GM19452 (cell line): ENCODE measurements around the gene DXO.
"Not testable (repeated sequence)": the region's sequence is repeated elsewhere in the genome, so short reads cannot be mapped to it uniquely, and the experiment has no call there.

Source experiments
- ATAC-seq: cut with Tn5 transposase; IDR thresholded peaks from one replicate; pipeline ENCODE4 v1.9.1; 2021; ENCODE audit not compliant: unreplicated experiment

DXO gene

DNA sequence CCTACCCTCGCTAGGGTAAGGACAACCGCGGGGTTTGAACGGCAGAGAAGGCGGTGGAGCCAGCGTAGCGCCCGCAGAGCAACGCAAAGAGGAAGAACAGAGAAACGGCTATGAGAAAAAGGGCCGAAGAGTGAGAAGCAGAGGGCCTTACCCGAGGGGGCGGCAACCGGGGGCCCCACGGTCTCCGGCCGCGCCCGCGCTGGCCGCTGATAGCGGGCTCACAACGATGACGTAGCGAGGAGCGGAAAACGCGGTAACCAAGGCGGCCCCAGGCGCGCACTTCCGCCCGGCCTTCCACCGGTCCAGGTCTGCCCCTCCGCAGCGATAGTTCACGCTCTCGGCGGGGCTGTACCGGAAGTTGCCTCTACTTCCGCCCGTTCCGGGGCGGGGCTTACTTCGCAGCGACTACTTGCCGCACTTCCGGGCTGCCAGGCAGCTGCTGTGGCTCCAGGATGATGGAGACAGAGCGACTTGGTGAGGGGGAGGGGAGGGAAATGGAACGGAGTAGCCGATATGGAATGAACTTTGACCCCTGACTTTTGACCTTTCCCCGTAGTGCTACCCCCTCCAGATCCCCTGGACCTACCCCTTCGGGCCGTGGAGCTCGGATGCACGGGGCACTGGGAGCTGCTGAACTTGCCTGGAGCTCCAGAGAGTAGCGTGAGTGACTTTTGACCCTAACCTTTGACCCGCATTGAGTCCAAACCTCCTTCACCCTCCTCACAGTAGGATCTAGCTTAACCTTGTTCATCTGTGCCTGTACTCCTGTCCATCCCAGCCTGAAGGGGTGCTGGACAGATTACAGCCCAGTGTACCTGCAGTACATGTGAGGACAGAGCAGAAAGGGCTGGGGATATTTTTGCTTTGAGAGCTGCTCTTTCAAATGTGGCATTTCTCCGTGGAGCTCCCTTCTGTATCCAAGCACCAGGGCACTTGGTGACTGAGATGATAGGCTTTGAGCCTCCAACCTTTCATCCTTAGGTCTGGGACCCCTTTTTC, 12.9 kb downstream of the DXO start, which contains the start of the genes NELFE and SKIC2:
TSS of gene NELFE (minus strand) at position 231 of the 999 bp plus-strand sequence. CDS start 525 bp downstream, outside the sequence.
TSS of gene SKIC2 (plus strand) at position 435 of the 999 bp plus-strand sequence. CDS start at position 453, 18 bp downstream.
- ATAC-seq = peak; percentile 99

DNA sequence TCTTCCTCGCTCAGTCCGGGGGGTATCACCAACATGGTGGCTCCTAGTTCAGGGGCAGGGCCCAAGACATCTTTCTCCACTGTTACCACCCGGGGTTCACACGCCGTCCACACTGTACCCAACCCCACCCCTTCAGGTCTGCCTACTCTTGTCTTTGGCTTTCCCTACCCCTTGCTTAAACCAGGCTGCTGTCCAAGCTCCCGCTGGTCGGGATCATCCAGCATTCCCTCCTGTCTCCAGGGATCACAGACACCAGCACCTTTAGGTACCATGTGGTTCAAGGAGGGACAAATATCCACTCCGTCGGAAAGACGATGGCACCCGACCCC, 13.6 kb downstream of the DXO start:
- ATAC-seq = peak; percentile 3

DNA sequence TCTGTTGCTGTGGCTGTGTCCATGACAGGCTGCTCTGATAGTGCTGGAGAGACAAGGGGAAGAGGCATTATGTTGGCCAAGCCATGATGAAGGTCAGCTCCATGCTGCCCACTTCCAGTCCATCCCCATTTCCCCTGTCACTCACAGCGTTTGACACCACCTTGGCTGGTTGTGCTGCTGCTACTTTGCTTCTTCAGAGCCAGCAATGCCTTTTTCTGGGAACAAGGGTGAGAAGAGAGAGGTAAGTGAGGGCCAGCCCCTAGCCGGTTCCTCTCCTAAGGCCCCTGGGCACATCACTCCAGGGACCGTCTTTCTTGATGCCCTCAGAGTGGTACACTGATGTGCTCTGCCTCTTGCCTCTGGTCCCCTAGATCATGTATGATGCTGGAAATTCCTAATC, 15.1 kb downstream of the DXO start:
- ATAC-seq = no peak

DNA sequence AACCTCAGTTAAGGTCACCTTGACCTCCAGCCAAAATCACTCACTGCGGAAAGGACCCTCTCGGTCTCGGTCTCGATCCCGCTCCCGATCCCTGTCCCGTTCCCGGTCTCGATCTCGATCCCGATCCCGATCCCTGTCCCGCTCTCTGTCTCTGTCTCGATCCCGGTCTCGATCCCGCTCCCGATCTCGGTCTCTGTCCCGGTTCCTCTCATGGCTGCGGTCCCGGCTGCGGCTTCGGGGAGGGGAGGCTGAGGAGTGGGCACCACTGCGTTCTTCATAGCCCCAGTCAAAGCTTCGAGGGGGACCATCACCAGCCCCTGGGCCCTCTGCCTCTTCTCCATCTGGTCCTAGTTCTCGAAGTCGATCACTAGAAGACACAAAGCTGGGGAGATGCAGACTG, 17.4 kb downstream of the DXO start:
- no peak for ATAC-seq

DNA sequence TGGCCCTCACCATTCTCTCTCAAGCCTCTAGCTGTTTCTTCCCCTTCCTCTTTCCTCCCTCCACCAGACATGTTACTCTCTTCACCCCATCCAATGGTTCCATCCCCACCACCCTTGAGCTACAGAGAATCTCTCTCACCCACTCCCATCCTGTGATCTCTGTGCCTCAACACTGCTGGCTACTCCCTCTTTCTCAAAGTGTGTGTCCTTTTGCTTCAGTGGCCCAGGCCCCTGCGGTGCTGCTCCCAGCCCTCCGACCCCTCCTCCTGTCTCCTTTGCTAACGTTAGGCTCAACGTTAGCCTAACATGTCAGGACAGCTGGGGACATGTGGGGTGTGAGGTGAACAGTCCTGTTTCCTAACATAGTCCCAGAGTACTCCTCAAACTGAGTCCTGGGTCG, 19.0 kb downstream of the DXO start:
- ATAC-seq = no peak

DNA sequence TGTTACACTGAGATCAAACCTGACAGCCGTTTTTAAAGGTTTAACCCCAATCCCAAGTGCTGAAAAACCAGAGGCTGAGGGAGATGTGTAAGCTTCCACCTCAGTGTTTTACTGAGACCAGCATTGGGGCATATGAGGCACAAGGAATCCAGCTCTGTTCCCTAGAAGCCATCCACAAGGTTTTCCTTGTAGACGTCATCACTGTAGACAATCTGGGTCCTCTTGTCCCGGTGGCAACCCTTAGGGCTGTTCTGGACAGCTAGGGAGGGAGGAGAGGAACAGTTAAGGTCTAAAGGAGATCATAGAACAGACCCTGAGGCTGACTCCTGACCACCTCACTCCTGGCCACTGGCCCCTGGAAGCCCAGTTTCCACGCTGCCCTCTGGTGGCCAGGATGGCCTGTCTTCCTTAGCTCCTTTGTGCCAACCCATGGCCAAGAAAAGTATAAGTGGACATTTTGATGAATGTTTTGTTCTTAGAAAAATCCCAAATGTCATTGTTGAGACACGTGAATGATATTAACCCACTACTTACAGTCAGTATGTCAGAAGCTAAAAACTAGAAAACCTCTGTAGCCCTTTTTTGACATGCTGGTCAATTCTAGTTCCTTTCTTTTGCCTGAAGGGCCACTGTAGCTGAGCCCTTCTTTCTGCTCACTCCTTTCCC, 19.7 kb downstream of the DXO start:
- no peak for ATAC-seq

DNA sequence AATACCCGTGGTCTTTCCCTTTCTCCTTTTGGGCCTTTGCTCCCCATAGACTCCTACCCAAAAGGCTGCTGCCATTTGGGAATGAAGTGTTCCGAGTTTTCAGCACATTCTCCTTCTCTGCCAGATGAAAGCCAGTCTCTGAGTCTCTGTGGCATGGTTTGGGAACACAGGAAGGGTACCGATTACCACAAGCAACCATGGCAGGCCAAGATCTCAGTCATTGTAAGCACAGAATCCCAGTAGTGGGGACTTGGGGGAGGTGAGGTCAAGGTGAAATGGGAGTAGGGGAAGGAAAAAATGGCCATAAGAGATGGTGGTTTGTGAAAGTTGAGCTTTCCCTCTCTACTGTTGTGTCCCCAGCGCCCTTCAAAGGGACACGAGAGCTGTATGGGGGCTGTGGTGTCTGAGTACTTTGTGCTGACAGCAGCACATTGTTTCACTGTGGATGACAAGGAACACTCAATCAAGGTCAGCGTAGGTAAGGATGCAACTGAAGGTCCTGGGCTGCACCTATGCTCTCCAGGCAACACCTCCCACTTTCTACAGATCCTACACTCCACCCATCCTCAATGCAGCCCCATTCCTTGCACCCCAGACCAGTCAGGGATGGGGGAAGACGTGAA, 21.9 kb downstream of the DXO start:
- no peak for ATAC-seq

DNA sequence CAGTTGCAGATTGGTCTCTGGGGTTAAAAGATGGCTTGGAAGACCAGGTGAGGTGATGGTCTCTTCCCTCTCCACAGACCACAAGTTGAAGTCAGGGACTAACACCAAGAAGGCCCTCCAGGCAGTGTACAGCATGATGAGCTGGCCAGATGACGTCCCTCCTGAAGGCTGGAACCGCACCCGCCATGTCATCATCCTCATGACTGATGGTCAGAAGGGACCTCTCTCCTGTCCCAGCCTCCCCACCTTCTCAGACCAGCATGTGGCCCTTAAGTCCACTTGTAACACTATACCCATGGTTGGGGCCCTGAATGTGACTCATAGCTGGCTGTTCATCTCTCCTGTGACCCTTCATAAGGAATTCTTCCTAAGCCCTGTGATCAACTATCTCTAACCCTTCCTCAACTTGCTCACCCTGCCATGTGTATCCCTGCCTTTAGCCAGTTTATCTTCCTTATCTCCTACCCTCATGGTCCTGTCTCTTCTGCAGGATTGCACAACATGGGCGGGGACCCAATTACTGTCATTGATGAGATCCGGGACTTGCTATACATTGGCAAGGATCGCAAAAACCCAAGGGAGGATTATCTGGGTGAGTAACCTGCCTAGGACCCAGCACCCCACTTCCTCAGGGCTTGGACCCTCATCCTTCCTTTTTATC, 23.1 kb downstream of the DXO start:
- no peak for ATAC-seq

DNA sequence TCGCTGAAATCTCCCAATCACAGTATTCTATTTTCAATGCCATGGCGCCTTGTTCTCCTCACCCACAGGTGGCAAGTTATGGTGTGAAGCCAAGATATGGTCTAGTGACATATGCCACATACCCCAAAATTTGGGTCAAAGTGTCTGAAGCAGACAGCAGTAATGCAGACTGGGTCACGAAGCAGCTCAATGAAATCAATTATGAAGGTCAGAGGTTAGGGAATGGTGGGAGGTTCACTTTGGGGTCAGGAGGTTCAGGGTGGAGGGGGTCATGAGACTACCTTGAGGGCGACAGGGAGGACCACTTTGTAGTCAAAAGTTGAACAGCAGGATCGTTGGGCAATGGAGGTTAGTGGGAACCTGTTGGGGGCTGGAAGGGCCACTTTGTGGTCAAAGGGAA, 23.6 kb downstream of the DXO start:
- no peak for ATAC-seq

DNA sequence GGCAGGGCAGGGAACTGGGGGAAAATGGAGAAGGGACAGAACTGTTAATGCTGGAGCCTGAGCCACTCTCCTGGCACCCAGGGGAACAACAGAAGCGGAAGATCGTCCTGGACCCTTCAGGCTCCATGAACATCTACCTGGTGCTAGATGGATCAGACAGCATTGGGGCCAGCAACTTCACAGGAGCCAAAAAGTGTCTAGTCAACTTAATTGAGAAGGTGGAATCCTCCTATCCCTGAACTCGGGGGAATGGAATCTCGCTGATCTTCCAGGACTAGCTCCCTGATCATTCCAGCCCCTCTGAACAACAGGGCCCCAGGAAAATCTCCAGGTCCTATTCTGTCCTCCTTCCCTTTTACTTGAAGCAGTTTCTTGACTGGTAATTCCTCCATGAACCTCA, 24.1 kb downstream of the DXO start:
- ATAC-seq = no peak

DNA sequence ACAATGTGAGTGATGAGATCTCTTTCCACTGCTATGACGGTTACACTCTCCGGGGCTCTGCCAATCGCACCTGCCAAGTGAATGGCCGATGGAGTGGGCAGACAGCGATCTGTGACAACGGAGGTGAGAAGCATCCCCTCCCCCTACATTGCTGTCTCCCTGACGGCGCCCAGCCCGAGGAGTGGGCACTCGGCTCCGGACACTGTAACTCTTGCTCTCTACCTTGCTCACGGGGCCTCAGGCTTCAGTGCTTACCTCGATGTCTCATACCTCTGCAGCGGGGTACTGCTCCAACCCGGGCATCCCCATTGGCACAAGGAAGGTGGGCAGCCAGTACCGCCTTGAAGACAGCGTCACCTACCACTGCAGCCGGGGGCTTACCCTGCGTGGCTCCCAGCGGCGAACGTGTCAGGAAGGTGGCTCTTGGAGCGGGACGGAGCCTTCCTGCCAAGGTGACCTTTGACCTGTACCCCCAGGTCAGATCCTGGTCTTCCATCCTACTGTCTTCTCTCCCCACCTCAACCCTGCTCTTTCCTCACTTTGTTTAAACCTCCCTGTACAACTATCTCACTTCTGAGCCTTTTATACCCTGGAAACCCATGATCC, 24.8 kb downstream of the DXO start:
- no peak for ATAC-seq

DNA sequence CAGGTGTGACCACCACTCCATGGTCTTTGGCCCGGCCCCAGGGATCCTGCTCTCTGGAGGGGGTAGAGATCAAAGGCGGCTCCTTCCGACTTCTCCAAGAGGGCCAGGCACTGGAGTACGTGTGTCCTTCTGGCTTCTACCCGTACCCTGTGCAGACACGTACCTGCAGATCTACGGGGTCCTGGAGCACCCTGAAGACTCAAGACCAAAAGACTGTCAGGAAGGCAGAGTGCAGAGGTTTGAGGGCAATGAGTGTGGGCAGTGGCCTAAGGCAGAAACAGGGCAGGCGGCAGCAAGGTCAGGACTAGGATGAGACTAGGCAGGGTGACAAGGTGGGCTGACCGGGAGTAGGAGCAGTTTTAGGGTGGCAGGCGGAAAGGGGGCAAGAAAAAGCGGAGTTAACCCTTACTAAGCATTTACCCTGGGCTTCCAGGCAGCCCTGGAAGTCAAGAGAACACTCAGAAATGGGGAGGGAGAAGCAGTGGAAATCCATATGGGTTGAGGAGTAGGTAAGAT, 25.5 kb downstream of the DXO start:
- ATAC-seq = no peak

DNA sequence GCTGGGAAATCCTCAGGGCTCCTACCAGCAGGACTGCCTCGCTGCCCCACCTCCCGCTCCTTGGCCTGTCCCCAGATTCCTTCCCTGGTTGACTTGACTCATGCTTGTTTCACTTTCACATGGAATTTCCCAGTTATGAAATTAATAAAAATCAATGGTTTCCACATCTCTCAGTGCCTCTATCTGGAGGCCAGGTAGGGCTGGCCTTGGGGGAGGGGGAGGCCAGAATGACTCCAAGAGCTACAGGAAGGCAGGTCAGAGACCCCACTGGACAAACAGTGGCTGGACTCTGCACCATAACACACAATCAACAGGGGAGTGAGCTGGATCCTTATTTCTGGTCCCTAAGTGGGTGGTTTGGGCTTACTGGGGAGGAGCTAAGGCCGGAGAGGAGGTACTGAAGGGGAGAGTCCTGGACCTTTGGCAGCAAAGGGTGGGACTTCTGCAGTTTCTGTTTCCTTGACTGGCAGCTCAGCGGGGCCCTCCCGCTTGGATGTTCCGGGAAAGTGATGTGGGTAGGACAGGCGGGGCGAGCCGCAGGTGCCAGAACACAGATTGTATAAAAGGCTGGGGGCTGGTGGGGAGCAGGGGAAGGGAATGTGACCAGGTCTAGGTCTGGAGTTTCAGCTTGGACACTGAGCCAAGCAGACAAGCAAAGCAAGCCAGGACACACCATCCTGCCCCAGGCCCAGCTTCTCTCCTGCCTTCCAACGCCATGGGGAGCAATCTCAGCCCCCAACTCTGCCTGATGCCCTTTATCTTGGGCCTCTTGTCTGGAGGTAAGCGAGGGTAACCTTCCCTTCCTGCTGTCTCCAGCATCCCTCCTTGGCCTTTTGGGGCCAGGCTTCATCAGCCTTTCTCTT, 26.2 kb downstream of the DXO start, which contains the start of gene CFB:
TSS of gene CFB (plus strand) at position 589 of the 863 bp plus-strand sequence. CDS start at position 716, 127 bp downstream.
- no peak for ATAC-seq

DNA sequence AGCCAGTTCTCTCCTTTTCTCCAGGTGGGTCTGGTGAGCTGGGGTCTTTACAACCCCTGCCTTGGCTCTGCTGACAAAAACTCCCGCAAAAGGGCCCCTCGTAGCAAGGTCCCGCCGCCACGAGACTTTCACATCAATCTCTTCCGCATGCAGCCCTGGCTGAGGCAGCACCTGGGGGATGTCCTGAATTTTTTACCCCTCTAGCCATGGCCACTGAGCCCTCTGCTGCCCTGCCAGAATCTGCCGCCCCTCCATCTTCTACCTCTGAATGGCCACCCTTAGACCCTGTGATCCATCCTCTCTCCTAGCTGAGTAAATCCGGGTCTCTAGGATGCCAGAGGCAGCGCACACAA, 26.8 kb downstream of the DXO start:
- ATAC-seq = no peak

DNA sequence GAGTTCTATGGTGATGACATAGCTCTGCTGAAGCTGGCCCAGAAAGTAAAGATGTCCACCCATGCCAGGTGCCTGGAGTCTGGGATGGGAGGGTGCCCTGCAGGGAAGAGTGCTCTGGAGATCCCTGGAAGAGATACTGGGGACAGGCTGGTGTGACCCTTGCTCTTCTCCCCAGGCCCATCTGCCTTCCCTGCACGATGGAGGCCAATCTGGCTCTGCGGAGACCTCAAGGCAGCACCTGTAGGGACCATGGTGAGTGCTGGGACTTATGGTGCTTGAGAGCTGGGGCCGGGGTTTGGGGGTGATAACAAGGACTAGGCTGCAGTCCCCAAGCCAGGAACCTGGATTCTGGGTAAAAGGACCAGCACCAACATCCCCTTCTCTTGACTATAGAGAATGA, 28.2 kb downstream of the DXO start:
- ATAC-seq = no peak

DNA sequence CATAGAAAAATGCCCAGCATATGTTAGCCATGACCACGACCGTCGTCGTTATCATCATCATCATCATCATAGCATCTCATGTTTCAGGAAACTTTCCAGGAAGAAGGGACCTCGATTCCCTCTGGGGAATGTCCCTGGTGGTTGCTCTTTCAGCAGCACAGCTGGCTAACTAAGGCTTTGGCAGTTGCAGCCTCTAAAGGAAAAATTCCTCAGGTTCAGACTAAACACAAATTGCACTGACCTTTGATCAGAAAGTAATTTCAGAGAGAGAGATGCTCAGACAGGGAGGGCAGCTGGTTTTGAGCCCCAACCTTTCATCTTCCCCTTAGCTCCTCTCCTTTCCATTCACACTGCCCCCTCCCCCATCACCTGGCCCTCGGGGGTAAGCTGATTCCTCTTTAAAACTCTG, 31.7 kb downstream of the DXO start:
- no peak for ATAC-seq

DNA sequence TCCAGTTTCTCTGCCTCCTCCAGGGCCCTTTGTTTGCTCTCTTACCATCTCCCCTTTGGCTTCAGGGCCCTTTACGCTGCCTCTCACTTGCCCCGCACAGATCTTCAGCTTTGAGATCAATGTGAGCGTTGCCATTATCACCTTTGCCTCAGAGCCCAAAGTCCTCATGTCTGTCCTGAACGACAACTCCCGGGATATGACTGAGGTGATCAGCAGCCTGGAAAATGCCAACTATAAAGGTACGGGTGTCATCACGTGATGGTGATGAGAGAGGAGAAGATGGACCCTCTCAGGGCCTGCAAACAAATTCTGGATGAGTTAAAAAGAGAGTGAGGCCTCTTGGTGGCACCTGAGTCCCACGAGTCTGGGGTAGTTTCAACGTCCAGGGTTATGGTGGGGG, 36.1 kb downstream of the DXO start:
- no peak for ATAC-seq

DNA sequence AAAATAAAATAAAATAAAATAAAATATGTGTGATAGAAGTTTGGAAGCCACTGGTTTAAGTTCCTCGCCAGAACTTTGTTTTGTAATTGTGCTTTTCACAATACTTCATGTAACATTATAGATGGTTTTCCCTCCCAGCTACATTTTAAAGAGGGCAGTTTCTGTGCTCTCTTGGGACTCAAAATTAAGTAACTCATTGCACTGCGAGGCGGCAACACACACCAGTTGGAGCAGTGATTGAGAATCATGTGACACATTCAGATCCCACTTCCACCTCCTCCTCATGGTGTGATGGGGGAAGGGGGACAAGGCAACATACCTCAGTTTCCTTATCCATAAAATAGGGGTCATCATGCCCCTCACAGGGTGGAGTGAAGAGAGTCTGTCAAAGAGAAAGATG, 36.9 kb downstream of the DXO start:
- no peak for ATAC-seq

DNA sequence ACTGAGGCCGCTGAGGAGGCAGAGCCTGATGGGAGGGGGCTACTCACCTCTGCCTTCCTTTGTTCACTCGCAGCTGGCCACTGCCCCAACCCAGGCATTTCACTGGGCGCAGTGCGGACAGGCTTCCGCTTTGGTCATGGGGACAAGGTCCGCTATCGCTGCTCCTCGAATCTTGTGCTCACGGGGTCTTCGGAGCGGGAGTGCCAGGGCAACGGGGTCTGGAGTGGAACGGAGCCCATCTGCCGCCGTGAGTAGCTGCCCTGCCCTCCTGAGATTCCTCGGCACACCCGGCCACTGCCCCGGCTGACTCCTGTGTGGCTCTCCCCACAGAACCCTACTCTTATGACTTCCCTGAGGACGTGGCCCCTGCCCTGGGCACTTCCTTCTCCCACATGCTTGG, 38.4 kb downstream of the DXO start:
- no peak for ATAC-seq

DNA sequence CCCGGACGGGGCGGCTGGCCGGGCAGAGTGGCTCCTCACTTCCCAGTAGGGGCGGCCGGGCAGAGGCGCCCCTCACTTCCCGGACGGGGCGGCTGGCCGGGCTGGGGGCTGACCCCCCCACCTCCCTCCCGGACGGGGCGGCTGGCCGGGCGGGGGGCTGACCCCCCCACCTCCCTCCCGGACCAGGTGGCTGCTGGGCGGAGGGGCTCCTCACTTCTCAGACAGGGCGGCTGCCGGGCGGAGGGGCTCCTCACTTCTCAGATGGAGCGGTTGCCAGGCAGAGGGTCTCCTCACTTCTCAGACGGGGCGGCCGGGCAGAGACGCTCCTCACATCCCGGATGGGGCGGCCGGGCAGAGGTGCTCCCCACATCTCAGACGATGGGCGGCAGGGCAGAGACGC, 39.8 kb downstream of the DXO start:
- ATAC-seq = not testable (repeated sequence)
